HEK293T (cell line): Measurements from ENCODE around the gene ALPI.
"Not testable (repeated sequence)": the region's sequence is repeated elsewhere in the genome, so short reads cannot be mapped to it uniquely, and the experiment has no call there.

Experiments
- CTCF ChIA-PET: fragments of 350-600 bp; formaldehyde crosslinking; extraction: SDS; loops from one replicate; lab custom pipeline; 2021; ENCODE audit warnings: antibody characterized with exemption, inconsistent platforms; lab: Yijun Ruan, JAX
- POLR2A ChIA-PET: fragments of 350-600 bp; formaldehyde crosslinking; extraction: SDS; loops from one replicate; lab custom pipeline; 2020; ENCODE audit warnings: antibody characterized with exemption, inconsistent platforms; lab: Yijun Ruan, JAX
- DNase-seq: peaks from one replicate; pipeline ENCODE4 v3.0.0; 2012; ENCODE audit warnings: mixed read lengths; ENCODE audit errors: extremely low spot score
- ARNT ChIP-seq: fragments of 450-650 bp; IDR thresholded peaks from 2 replicates; pipeline ENCODE4 v1.6.1; 2017; ENCODE audit warnings: mild to moderate bottlenecking
- BHLHE40 ChIP-seq: fragments of 450-650 bp; IDR thresholded peaks from 2 replicates; pipeline ENCODE4 v1.6.1; 2016; ENCODE audit warnings: mild to moderate bottlenecking, moderate library complexity, borderline replicate concordance
- CTBP1 ChIP-seq: fragments of 450-650 bp; IDR thresholded peaks from 2 replicates; pipeline ENCODE4 v1.6.1; 2016; ENCODE audit warnings: borderline replicate concordance
- ELF4 ChIP-seq: fragments of 450-650 bp; IDR thresholded peaks from 2 replicates; pipeline ENCODE4 v1.6.1; 2017; ENCODE audit warnings: antibody characterized with exemption
- FOXK2 ChIP-seq: fragments of 450-650 bp; IDR thresholded peaks from 2 replicates; pipeline ENCODE4 v1.6.1; 2016; ENCODE audit warnings: mild to moderate bottlenecking
- FOXM1 ChIP-seq: fragments of 450-650 bp; IDR thresholded peaks from 2 replicates; pipeline ENCODE4 v1.6.1; 2017; ENCODE audit warnings: mild to moderate bottlenecking, borderline replicate concordance
- HDGF ChIP-seq: fragments of 450-650 bp; IDR thresholded peaks from 2 replicates; pipeline ENCODE4 v1.6.1; 2017; ENCODE audit warnings: antibody characterized with exemption, borderline replicate concordance
- L3MBTL2 ChIP-seq: fragments of 450-650 bp; conservative IDR thresholded peaks from 2 replicates; pipeline ENCODE4 v1.6.1; 2016; ENCODE audit warnings: mild to moderate bottlenecking
- LEF1 ChIP-seq: fragments of 450-650 bp; IDR thresholded peaks from 2 replicates; pipeline ENCODE4 v1.6.1; 2017; ENCODE audit warnings: mild to moderate bottlenecking, borderline replicate concordance
- NFRKB ChIP-seq: fragments of 450-650 bp; IDR thresholded peaks from 2 replicates; pipeline ENCODE4 v1.6.1; 2016; ENCODE audit warnings: mild to moderate bottlenecking, moderate library complexity
- PKNOX1 ChIP-seq: fragments of 450-650 bp; IDR thresholded peaks from 2 replicates; pipeline ENCODE4 v1.6.1; 2016
- SP1 ChIP-seq: fragments of 450-650 bp; IDR thresholded peaks from 2 replicates; pipeline ENCODE4 v1.6.1; 2017
- ZNF384 ChIP-seq: fragments of 450-650 bp; IDR thresholded peaks from 2 replicates; pipeline ENCODE4 v1.6.1; 2016

The ALPI gene

GRCh38 chr2:232438951-232439757, 16.8 kb upstream of the ALPI start:
- ChIA-PET POLR2A (no interaction called here), CTCF (interaction anchor here (0.6 to 1.7 kb wide), 8 partner anchors 44 to 539 kb away, joined by 3 to 13 read pairs (median 4); no protein-coding TSS in a partner anchor)
- DNase-seq, result no peak
- no peak for TF ChIP-seq FOXK2
- no peak for TF ChIP-seq HDGF
- TF ChIP-seq ZNF384, result no peak
- no peak for TF ChIP-seq FOXM1

GRCh38 chr2:232439758-232440135, 16.2 kb upstream of the ALPI start:
- no peak for DNase-seq
- TF ChIP-seq SP1, result no peak
- no peak for TF ChIP-seq FOXM1
- TF ChIP-seq ARNT, result no peak
- TF ChIP-seq LEF1, result no peak
- no peak for TF ChIP-seq ELF4
- TF ChIP-seq PKNOX1, result no peak
- no peak for TF ChIP-seq CTBP1
- TF ChIP-seq ZNF384, result no peak
- ChIA-PET CTCF (interaction anchor here (0.6 to 1.7 kb wide), 9 partner anchors 45 to 539 kb away, joined by 3 to 13 read pairs (median 3); no protein-coding TSS in a partner anchor), POLR2A (no interaction called here)

GRCh38 chr2:232440220-232441018, 15.5 kb upstream of the ALPI start:
- CTCF ChIA-PET, result interaction anchor here (0.7 to 1.7 kb wide), 8 partner anchors 68 to 540 kb away, joined by 3 to 13 read pairs (median 3); no protein-coding TSS in a partner anchor
- peak; percentile 77 for DNase-seq
- POLR2A ChIA-PET, result not testable (repeated sequence)

GRCh38 chr2:232441147-232441651, 14.8 kb upstream of the ALPI start:
- DNase-seq, result no peak
- CTCF ChIA-PET, result interaction anchor here (1.2 kb wide), 1 partner anchor 74 kb away, joined by 3 read pairs; no protein-coding TSS in a partner anchor

GRCh38 chr2:232441922-232442321, 14.0 kb upstream of the ALPI start:
- CTCF ChIA-PET, POLR2A ChIA-PET, DNase-seq: not testable (repeated sequence)

More at GRCh38 chr2:232441147-232441651, 14.8 kb upstream of the ALPI start:
- POLR2A ChIA-PET, result no interaction called here
- TF ChIP-seq NFRKB (no peak), BHLHE40 (no peak), ELF4 (no peak), HDGF (no peak), PKNOX1 (no peak), ZNF384 (no peak), L3MBTL2 (no peak)

- POLR2A ChIA-PET, CTCF ChIA-PET, DNase-seq: not testable (repeated sequence)
Observed at GRCh38 chr2:232442431-232442830, 13.5 kb upstream of the ALPI start.

- POLR2A ChIA-PET, CTCF ChIA-PET, DNase-seq: not testable (repeated sequence)
Observed at GRCh38 chr2:232443047-232443446, 12.9 kb upstream of the ALPI start.

GRCh38 chr2:232443669-232444408, 12.1 kb upstream of the ALPI start:
- DNase-seq, POLR2A ChIA-PET: not testable (repeated sequence)
- CTCF ChIA-PET, result interaction anchor here (0.7 kb wide), 1 partner anchor 590 kb away, joined by 3 read pairs; no protein-coding TSS in a partner anchor
